ENCODE data around the gene KRT74. TPM values are rescaled to one million over a fixed set of nuclear protein-coding genes. Genes with fewer than 3 reads are reported as not detected.
A peak's percentile ranks its signal among the peaks of the same experiment; 100 is the strongest.

KRT74 gene
- total and polyA plus RNA-seq, 7 donors = not detected

DNA sequence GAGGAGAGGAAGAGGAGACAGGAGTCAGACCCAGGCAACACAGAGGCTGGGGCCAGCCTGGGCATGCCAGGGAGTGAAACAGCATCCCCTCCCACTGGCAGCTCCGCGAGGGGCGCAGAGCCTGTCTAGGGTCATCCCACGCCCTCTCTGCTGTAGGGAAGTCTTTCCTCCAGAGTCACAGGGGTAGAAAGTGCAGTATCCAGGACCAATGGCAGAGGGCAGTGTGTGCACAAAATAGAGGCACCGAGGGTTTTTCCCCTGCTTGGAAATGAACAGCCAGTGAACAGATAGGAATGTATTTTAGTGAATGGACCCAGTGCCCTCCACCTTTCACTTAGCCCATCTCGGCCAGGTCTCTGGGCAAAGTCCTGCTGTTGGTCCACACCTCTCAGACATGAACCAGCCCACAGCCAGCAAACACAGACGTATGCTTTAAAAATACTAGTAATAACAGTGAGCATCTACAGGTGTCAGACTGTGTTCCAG, 9.4 kb upstream of the KRT74 start:
- Histone ChIP-seq H3K9me3 (no peaks in the 10 kb centered on the region), H3K4me3 (no peak overlapping the region), H3K36me3 (ENCODE audit: insufficient read depth in 1 of 2, low read depth in 1 of 2) (no peaks in the 10 kb centered on the region), H3K27ac (no peak overlapping the region), H3K4me1 (no peaks in the 10 kb centered on the region), H3K27me3 (ENCODE audit: insufficient read depth in 3 of 3, low read length in 2 of 3) (peaks cover 0 to 4% (median 0%) of the 10 kb centered on the region in 3 donors)
- ATAC-seq (peak in 3 of 4 donors; percentile 46 to 61 (median 49)), DNase-seq (peak in 1 of 2 donors; percentile 16)
- intact Hi-C loops (cut with DNase I) = loop anchor here (1.0 to 10.0 kb wide), 3 partner anchors 292 to 394 kb away; no protein-coding TSS in a partner anchor
- WGBS, 3 donors = 26 to 39% (median 31%) methylated on average over 7 of the region's 7 CpGs
- TF ChIP-seq, protein P1, sequence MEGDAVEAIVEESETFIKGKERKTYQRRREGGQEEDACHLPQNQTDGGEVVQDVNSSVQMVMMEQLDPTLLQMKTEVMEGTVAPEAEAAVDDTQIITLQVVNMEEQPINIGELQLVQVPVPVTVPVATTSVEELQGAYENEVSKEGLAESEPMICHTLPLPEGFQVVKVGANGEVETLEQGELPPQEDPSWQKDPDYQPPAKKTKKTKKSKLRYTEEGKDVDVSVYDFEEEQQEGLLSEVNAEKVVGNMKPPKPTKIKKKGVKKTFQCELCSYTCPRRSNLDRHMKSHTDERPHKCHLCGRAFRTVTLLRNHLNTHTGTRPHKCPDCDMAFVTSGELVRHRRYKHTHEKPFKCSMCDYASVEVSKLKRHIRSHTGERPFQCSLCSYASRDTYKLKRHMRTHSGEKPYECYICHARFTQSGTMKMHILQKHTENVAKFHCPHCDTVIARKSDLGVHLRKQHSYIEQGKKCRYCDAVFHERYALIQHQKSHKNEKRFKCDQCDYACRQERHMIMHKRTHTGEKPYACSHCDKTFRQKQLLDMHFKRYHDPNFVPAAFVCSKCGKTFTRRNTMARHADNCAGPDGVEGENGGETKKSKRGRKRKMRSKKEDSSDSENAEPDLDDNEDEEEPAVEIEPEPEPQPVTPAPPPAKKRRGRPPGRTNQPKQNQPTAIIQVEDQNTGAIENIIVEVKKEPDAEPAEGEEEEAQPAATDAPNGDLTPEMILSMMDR (IDR thresholded peaks at IDR 0.05) = peak; percentile 51

DNA sequence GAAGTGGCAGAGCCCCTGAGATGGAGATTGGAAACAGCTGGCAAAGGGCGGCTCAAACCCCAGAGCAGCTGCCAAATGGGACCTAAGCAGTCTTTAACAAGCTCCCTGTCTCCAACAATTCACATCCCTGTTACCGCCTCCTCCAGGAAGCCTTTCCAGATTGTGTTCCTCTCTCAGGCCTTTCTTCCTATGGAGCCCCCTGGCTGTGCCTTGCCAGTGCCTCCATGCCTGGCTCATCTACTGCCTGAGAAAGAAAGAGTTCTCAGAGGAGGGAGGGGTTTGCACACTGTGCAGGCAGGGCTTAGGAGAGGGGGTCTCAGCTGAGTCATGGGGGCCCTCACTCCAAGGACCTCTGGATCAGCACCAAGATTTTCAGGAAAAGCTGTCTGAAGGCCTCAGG, 8.8 kb upstream of the KRT74 start:
- 52 to 64% (median 54%) methylated on average over 2 of the region's 2 CpGs for WGBS, 3 donors
- intact Hi-C loops (cut with DNase I) = loop anchor here (5.0 to 10.0 kb wide), 2 partner anchors 292 to 395 kb away; no protein-coding TSS in a partner anchor
- TF ChIP-seq, protein P1 (IDR thresholded peaks at IDR 0.05) = no peak
- no peaks in the 10 kb centered on the region for H3K36me3 ChIP-seq (ENCODE audit: insufficient read depth in 1 of 2, low read depth in 1 of 2)
- no peak overlapping the region for H3K27ac ChIP-seq
- H3K9me3 ChIP-seq = no peaks in the 10 kb centered on the region
- no peaks in the 10 kb centered on the region for H3K4me1 ChIP-seq
- DNase-seq = no peak
- ATAC-seq = no peak
- peaks cover 0 to 4% (median 0%) of the 10 kb centered on the region in 3 donors for H3K27me3 ChIP-seq (ENCODE audit: insufficient read depth in 3 of 3, low read length in 2 of 3)
- no peak overlapping the region for H3K4me3 ChIP-seq

DNA sequence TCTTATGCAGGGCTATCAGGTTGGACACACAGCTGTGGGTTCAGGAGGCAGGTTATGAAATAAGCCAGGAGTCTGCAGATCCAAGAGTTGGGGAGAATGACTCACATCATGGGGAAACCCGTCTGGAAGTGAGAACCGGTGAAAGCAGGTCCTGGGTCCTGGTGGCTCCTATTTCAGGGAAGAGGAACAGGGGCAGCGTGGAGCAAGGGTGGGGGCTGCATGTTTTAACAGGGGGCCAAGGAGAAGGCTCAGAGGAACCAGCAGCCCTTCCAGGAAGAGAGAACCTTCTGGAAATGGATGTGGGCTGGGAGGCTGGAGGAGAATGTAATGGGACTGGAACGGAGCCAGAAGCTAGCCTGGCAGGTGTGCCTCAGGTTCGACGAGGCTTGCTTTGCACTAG, 7.8 kb upstream of the KRT74 start:
- no peak overlapping the region for H3K4me3 ChIP-seq
- H3K27ac ChIP-seq = no peak overlapping the region
- no peak for DNase-seq
- H3K4me1 ChIP-seq = no peaks in the 10 kb centered on the region
- intact Hi-C loops (cut with DNase I) = loop anchor here (5.0 to 10.0 kb wide), 2 partner anchors 293 to 396 kb away; no protein-coding TSS in a partner anchor
- H3K36me3 ChIP-seq (ENCODE audit: insufficient read depth in 1 of 2, low read depth in 1 of 2) = no peaks in the 10 kb centered on the region
- TF ChIP-seq, protein P1 (IDR thresholded peaks at IDR 0.05) = no peak
- H3K9me3 ChIP-seq = no peaks in the 10 kb centered on the region
- peaks cover 0 to 4% (median 0%) of the 10 kb centered on the region in 3 donors for H3K27me3 ChIP-seq (ENCODE audit: insufficient read depth in 3 of 3, low read length in 2 of 3)
- ATAC-seq = no peak
- WGBS, 3 donors = 54 to 59% (median 59%) methylated on average over 6 of the region's 6 CpGs

DNA sequence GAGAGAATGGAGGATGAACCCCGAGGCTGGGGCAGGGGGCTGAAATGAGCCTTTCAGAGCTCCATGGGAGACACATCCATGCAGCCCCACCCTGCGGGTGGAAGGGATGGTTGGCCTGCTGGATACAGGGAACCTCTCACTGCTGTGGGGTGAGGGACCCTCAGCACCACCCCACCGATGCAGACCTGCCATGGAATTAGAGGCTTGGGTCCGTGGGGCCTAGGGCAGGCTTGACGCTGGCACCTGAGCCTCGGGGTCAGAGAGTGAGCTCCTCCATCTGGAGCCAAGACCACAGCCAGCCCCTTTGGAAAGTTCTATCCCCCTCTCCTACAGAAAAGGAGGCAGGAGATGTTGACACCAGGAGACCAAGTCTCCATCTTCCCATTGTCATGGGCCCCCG, 7.4 kb upstream of the KRT74 start:
- Histone ChIP-seq H3K36me3 (ENCODE audit: insufficient read depth in 1 of 2, low read depth in 1 of 2) (no peaks in the 10 kb centered on the region), H3K4me3 (no peak overlapping the region), H3K27me3 (ENCODE audit: insufficient read depth in 3 of 3, low read length in 2 of 3) (peaks cover 0 to 4% (median 0%) of the 10 kb centered on the region in 3 donors), H3K27ac (no peak overlapping the region), H3K9me3 (no peaks in the 10 kb centered on the region), H3K4me1 (no peaks in the 10 kb centered on the region)
- WGBS, 3 donors = 86 to 87% (median 86%) methylated on average over 6 to 7 of the region's 7 CpGs
- TF ChIP-seq, protein P1 (IDR thresholded peaks at IDR 0.05) = no peak
- intact Hi-C loops (cut with DNase I) = loop anchor here (5.0 to 10.0 kb wide), 2 partner anchors 294 to 396 kb away; no protein-coding TSS in a partner anchor
- DNase-seq (no peak), ATAC-seq (no peak)
